ENCODE measurements around the gene RHOXF1. TPM values are rescaled to one million over a fixed set of nuclear protein-coding genes. Genes with fewer than 3 reads are reported as not detected.
"Not testable (repeated sequence)": the region's sequence is repeated elsewhere in the genome, so short reads cannot be mapped to it uniquely, and the experiment has no call there.

RHOXF1 gene
- total RNA-seq, 1 experiment from 2014 or later, result not detected

GRCh38 chrX:120090208-120090607, 25.5 kb downstream of the RHOXF1 start:
- intact Hi-C loops (cut with micrococcal nuclease; ENCODE audit: unreplicated experiment), result no loop called here
- no peaks in the 10 kb centered on the region for H3K36me3 ChIP-seq (ENCODE audit: insufficient read depth, low read length, poor library complexity, severe bottlenecking)
- H3K27me3 ChIP-seq (replicated peaks; ENCODE audit: insufficient read depth, low read depth, low read length, poor library complexity), result no peaks in the 10 kb centered on the region
- POLR2A ChIA-PET (ENCODE audit: low non-redundant PET), result no interaction called here
- H3K4me3 ChIP-seq (ENCODE audit: low read depth, low read length, poor library complexity, severe bottlenecking), result no peak overlapping the region
- no peaks in the 10 kb centered on the region for H3K4me1 ChIP-seq (ENCODE audit: insufficient read depth, low read length, poor library complexity, severe bottlenecking)
- BruUV-seq (replicated peaks), result no TSS peak
- TF ChIP-seq EZH2 (IDR thresholded peaks at IDR 0.05; ENCODE audit: borderline replicate concordance, low read depth, low read length, poor library complexity, severe bottlenecking) (no peak), CTCF (conservative IDR thresholded peaks at IDR 0.05; ENCODE audit: low read depth, low read length) (0 out of 2 replicates have a peak, but pooled peaks have one; percentile 30)
- DNase-seq (ENCODE audit: low spot score), result no peak
- H3K9me3 ChIP-seq (ENCODE audit: low read depth, low read length, poor library complexity, severe bottlenecking), result no peaks in the 10 kb centered on the region
- H3K27ac ChIP-seq (ENCODE audit: low read depth, low read length, poor library complexity, severe bottlenecking), result no peak overlapping the region
- CTCF ChIA-PET, result no interaction called here

- DNase-seq (ENCODE audit: low spot score), result no peak
- H3K9me3 ChIP-seq (ENCODE audit: low read depth, low read length, poor library complexity, severe bottlenecking), result no peaks in the 10 kb centered on the region
- no peak overlapping the region for H3K27ac ChIP-seq (ENCODE audit: low read depth, low read length, poor library complexity, severe bottlenecking)
- no peak overlapping the region for H3K4me3 ChIP-seq (ENCODE audit: low read depth, low read length, poor library complexity, severe bottlenecking)
- no TSS peak for BruUV-seq (replicated peaks)
- no peaks in the 10 kb centered on the region for H3K36me3 ChIP-seq (ENCODE audit: insufficient read depth, low read length, poor library complexity, severe bottlenecking)
- ChIA-PET CTCF (no interaction called here), POLR2A (ENCODE audit: low non-redundant PET) (no interaction called here)
- intact Hi-C loops (cut with micrococcal nuclease; ENCODE audit: unreplicated experiment), result no loop called here
- TF ChIP-seq EZH2 (IDR thresholded peaks at IDR 0.05; ENCODE audit: borderline replicate concordance, low read depth, low read length, poor library complexity, severe bottlenecking) (no peak), CTCF (conservative IDR thresholded peaks at IDR 0.05; ENCODE audit: low read depth, low read length) (no peak)
- H3K4me1 ChIP-seq (ENCODE audit: insufficient read depth, low read length, poor library complexity, severe bottlenecking), result no peaks in the 10 kb centered on the region
- H3K27me3 ChIP-seq (replicated peaks; ENCODE audit: insufficient read depth, low read depth, low read length, poor library complexity), result no peaks in the 10 kb centered on the region
These were observed 28.3 kb downstream of the RHOXF1 start for GRCh38 chrX:120087289-120088017.

GRCh38 chrX:120085553-120086185, 30.0 kb downstream of the RHOXF1 start:
- intact Hi-C loops (cut with micrococcal nuclease; ENCODE audit: unreplicated experiment); H3K27me3 ChIP-seq (replicated peaks; ENCODE audit: insufficient read depth, low read depth, low read length, poor library complexity); H3K4me3 ChIP-seq (ENCODE audit: low read depth, low read length, poor library complexity, severe bottlenecking); H3K27ac ChIP-seq (ENCODE audit: low read depth, low read length, poor library complexity, severe bottlenecking); H3K4me1 ChIP-seq (ENCODE audit: insufficient read depth, low read length, poor library complexity, severe bottlenecking); CTCF ChIA-PET; H3K9me3 ChIP-seq (ENCODE audit: low read depth, low read length, poor library complexity, severe bottlenecking); POLR2A ChIA-PET (ENCODE audit: low non-redundant PET); H3K36me3 ChIP-seq (ENCODE audit: insufficient read depth, low read length, poor library complexity, severe bottlenecking); BruUV-seq (replicated peaks); DNase-seq (ENCODE audit: low spot score): not testable (repeated sequence)

GRCh38 chrX:120077590-120077989, 38.1 kb downstream of the RHOXF1 start, which contains the start of gene RHOXF2B:
Gene RHOXF2B, minus strand, starts transcription at chrX:120077690. Its CDS starts 138 bp downstream, at chrX:120077552.
- DNase-seq (ENCODE audit: low spot score); H3K9me3 ChIP-seq (ENCODE audit: low read depth, low read length, poor library complexity, severe bottlenecking); intact Hi-C loops (cut with micrococcal nuclease; ENCODE audit: unreplicated experiment); H3K4me3 ChIP-seq (ENCODE audit: low read depth, low read length, poor library complexity, severe bottlenecking); H3K27ac ChIP-seq (ENCODE audit: low read depth, low read length, poor library complexity, severe bottlenecking); H3K4me1 ChIP-seq (ENCODE audit: insufficient read depth, low read length, poor library complexity, severe bottlenecking); CTCF ChIA-PET; H3K27me3 ChIP-seq (replicated peaks; ENCODE audit: insufficient read depth, low read depth, low read length, poor library complexity); POLR2A ChIA-PET (ENCODE audit: low non-redundant PET); H3K36me3 ChIP-seq (ENCODE audit: insufficient read depth, low read length, poor library complexity, severe bottlenecking); BruUV-seq (replicated peaks): not testable (repeated sequence)

- H3K27me3 ChIP-seq (replicated peaks; ENCODE audit: insufficient read depth, low read depth, low read length, poor library complexity); intact Hi-C loops (cut with micrococcal nuclease; ENCODE audit: unreplicated experiment); H3K9me3 ChIP-seq (ENCODE audit: low read depth, low read length, poor library complexity, severe bottlenecking); H3K4me1 ChIP-seq (ENCODE audit: insufficient read depth, low read length, poor library complexity, severe bottlenecking); H3K36me3 ChIP-seq (ENCODE audit: insufficient read depth, low read length, poor library complexity, severe bottlenecking); BruUV-seq (replicated peaks); CTCF ChIA-PET; H3K4me3 ChIP-seq (ENCODE audit: low read depth, low read length, poor library complexity, severe bottlenecking); POLR2A ChIA-PET (ENCODE audit: low non-redundant PET); DNase-seq (ENCODE audit: low spot score); H3K27ac ChIP-seq (ENCODE audit: low read depth, low read length, poor library complexity, severe bottlenecking): not testable (repeated sequence)
These were observed 49.5 kb downstream of the RHOXF1 start for GRCh38 chrX:120066169-120066568.
